ENCODE results near the gene EPS15.

GRCh38 chr1:51343624-51344023 is 175.4 kb downstream of the EPS15 start:
- TF ChIP-seq ZNF18 (tag by site-specific recombination; IDR thresholded peaks at IDR 0.05) (no peak), CTCF (tag by site-specific recombination; IDR thresholded peaks at IDR 0.05) (no peak), HIC1 (tag by site-specific recombination; IDR thresholded peaks at IDR 0.05) (no peak), ZNF239 (tag by site-specific recombination; IDR thresholded peaks at IDR 0.05) (no peak), REST (tag by site-specific recombination; IDR thresholded peaks at IDR 0.05) (no peak), GLIS1 (tag by site-specific recombination; IDR thresholded peaks at IDR 0.05) (no peak), ZNF776 (tag by site-specific recombination; IDR thresholded peaks at IDR 0.05; ENCODE audit: borderline replicate concordance) (no peak)
